HG03066 (cell line): ENCODE data around the gene HOTAIR.

ENCODE experiments used
- ATAC-seq: cut with Tn5 transposase; IDR thresholded peaks from one replicate; pipeline ENCODE4 v1.9.1; 2021; ENCODE audit warnings: low read depth; ENCODE audit not compliant: unreplicated experiment

HOTAIR gene

GRCh38 chr12:53976823-53977595 is 2.3 kb upstream of the HOTAIR start:
- no peak for ATAC-seq

GRCh38 chr12:53976172-53976822 is 1.5 kb upstream of the HOTAIR start:
- ATAC-seq = no peak

- ATAC-seq = no peak
Measured at GRCh38 chr12:53975479-53976152, 862 bp upstream of the HOTAIR start.

DNA sequence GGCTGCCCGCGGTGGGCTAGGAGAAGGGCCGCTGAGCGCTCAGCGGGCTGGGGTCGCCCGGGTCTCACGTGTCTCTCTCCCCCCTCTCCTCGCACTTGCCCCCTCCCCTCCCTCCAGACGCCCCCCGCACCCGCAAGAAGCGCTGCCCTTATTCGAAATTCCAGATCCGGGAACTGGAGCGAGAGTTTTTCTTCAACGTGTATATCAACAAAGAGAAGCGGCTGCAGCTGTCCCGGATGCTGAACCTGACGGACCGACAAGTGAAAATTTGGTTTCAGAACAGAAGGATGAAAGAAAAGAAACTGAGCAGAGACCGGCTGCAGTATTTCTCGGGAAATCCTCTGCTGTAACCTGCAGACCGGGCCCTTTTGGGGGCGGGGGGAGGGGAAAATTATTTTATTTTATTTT is 314 bp upstream of the HOTAIR start:
- ATAC-seq = no peak

DNA sequence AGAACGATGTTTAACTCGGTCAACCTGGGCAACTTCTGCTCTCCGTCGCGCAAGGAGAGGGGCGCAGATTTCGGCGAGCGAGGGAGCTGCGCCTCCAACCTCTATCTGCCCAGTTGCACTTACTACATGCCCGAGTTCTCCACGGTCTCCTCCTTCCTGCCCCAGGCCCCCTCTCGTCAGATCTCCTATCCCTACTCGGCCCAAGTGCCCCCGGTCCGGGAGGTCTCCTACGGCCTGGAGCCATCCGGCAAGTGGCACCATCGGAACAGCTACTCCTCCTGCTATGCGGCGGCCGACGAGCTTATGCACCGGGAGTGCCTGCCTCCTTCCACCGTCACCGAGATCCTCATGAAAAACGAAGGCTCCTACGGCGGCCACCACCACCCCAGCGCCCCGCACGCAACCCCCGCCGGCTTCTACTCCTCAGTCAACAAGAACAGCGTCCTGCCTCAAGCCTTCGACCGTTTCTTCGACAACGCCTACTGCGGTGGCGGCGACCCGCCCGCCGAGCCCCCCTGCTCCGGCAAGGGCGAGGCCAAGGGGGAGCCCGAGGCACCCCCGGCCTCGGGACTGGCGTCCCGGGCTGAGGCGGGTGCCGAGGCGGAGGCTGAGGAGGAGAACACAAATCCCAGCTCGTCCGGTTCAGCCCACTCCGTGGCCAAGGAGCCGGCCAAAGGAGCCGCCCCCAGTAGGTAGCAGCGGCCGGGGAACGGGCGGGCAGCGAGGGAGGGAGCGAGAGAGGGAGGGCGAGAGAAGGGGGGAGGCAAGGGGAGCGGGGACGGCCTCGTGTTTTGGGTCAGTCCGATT is 1.3 kb downstream of the HOTAIR start:
- no peak for ATAC-seq

GRCh38 chr12:53972722-53973235 is 2.0 kb downstream of the HOTAIR start, which contains the start of gene HOXC11:
TSS of gene HOXC11 (plus strand) at chr12:53973126. CDS start at chr12:53973242, 116 bp downstream.
- ATAC-seq = no peak

- no peak for ATAC-seq
Measured at GRCh38 chr12:53972152-53972702, 2.5 kb downstream of the HOTAIR start.

DNA sequence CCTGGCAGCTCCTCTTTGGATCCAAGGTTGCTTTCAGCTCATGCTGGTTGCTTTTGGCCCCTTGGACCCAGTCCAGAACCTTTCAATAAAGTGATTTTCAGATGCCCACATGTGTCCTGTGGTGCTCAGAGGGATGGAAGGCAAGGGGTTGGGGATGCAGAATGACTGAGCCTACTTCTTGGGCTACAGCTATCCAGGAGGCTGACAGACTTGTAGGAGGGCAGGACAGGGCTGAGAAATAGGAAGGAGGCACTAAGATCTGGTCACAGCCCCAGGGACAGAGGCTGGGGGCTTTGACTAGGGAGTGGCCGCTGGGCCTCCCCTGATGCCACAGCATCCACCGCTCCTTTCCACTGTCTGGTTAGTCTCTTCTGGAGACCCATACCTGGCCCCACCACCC is 3.1 kb downstream of the HOTAIR start:
- ATAC-seq = no peak

GRCh38 chr12:53971129-53971528 is 3.6 kb downstream of the HOTAIR start:
- ATAC-seq = no peak

- ATAC-seq = no peak
Measured at GRCh38 chr12:53970451-53970850, 4.3 kb downstream of the HOTAIR start.

DNA sequence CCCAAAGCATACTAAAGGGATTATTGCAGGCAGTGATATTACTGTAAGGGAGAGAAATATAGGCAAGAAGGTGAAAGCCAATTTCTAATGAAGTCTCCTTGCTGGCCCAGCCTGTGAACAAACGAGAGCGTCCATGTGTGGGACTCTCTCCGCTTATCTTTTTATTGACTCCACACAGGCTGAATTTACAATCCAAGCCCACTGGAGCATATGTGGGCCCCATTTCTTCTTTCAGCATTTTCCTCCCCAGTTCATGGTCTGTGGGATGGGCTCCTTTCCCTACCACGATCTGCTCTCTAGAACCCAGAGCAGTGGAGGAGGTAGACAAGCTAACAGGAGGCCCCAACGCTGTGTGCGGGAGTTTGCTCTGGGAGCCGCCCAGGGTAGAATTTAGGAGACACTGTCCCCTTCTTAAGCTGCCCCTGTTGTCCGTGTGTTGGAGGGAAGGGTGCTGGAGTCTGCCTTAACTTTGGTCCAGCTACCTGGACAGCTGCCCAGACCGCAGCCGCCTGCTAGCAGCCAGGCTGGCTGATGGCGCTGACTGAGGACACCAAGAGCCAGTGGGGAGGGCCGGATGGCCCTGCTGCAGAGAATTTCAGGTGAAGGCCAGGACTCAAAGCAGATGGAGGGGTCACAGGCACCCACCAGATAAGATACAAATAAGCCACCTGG is 5.0 kb downstream of the HOTAIR start:
- ATAC-seq = no peak

- ATAC-seq = no peak
Measured at GRCh38 chr12:53968214-53969127, 6.3 kb downstream of the HOTAIR start.

- no peak for ATAC-seq
Measured at GRCh38 chr12:53967421-53967925, 7.3 kb downstream of the HOTAIR start.

DNA sequence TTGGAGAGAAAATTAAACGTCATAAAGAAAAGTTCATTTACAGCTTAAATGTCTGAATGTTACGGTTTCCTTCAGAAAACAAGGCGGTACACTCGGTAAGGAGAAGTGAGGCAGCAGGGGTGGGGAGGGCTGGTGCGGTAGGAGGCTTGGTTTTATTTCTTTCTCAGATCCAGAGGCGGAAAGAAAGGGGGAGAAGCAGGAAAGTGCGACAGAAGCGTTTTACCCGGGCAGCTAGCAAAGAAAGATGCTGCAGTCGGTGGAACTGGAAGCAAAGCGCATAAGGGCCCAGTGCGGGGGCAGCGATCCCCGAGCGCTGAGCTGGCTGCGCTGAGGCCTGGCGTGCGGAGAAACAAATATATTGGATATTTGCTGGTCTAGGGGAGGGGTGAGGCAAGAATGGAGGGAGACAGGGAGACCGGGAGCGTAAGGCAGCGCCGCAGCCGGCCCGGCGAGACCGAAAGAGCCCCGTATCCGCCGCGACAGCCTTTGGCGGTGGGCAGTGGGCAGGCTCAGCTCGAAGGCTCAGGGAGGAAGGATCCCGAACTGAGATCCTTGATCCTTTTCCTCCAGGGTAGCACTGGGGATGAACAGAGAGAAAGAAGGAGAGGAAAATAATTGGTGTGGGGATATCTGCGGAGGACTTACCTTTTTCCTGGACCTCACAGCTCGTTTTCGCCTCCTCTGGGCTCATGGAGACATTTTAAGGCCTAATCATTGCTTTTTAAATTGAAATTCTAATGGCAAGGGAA is 8.2 kb downstream of the HOTAIR start:
- no peak for ATAC-seq

GRCh38 chr12:53966085-53966384 is 8.7 kb downstream of the HOTAIR start:
- no peak for ATAC-seq

- no peak for ATAC-seq
Measured at GRCh38 chr12:53965281-53966084, 9.3 kb downstream of the HOTAIR start.

- ATAC-seq = no peak
Measured at GRCh38 chr12:53964315-53964713, 10.4 kb downstream of the HOTAIR start.
